ENCODE results near the gene DOCK7.
"Not testable (repeated sequence)": the region's sequence is repeated elsewhere in the genome, so short reads cannot be mapped to it uniquely, and the experiment has no call there.

Gene DOCK7

GRCh38 chr1:62590255-62590969 lies 97.8 kb downstream of the DOCK7 start:
- H3K36me3 ChIP-seq: no peaks in the 10 kb centered on the region
- no peaks in the 10 kb centered on the region for H3K9me3 ChIP-seq
- no peak overlapping the region for H3K4me3 ChIP-seq (ENCODE audit: low read depth, low read length)
- TF ChIP-seq, protein P1, sequence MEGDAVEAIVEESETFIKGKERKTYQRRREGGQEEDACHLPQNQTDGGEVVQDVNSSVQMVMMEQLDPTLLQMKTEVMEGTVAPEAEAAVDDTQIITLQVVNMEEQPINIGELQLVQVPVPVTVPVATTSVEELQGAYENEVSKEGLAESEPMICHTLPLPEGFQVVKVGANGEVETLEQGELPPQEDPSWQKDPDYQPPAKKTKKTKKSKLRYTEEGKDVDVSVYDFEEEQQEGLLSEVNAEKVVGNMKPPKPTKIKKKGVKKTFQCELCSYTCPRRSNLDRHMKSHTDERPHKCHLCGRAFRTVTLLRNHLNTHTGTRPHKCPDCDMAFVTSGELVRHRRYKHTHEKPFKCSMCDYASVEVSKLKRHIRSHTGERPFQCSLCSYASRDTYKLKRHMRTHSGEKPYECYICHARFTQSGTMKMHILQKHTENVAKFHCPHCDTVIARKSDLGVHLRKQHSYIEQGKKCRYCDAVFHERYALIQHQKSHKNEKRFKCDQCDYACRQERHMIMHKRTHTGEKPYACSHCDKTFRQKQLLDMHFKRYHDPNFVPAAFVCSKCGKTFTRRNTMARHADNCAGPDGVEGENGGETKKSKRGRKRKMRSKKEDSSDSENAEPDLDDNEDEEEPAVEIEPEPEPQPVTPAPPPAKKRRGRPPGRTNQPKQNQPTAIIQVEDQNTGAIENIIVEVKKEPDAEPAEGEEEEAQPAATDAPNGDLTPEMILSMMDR (IDR thresholded peaks at IDR 0.05; ENCODE audit: low read depth, low read length): no peak
- no peak for DNase-seq
- H3K4me1 ChIP-seq: no peaks in the 10 kb centered on the region
- H3K27me3 ChIP-seq: no peaks in the 10 kb centered on the region

DNA sequence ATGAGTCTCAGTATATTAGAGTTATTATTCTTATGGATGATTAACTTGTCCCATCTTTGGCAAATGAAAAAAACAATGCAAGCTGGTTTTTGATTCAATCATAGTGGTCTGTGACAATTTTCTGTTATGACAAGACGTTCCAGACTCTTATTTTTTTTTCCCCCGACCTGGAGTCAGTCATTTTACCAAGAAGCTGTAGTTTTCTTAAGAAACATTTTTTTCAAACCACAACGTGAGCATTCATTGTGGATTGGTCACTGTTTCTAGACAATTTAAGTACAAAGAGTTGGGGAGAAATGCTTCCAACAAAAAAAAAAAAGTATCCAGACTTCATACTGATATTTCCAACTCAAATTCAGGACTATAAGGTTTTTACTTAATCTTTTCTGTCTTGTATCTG lies 98.9 kb downstream of the DOCK7 start:
- no peak for DNase-seq
- H3K4me3 ChIP-seq (ENCODE audit: low read depth, low read length): no peak overlapping the region
- H3K36me3 ChIP-seq: no peaks in the 10 kb centered on the region
- H3K27me3 ChIP-seq: no peaks in the 10 kb centered on the region
- no peaks in the 10 kb centered on the region for H3K4me1 ChIP-seq
- TF ChIP-seq, protein P1 (IDR thresholded peaks at IDR 0.05; ENCODE audit: low read depth, low read length): no peak
- no peaks in the 10 kb centered on the region for H3K9me3 ChIP-seq

DNA sequence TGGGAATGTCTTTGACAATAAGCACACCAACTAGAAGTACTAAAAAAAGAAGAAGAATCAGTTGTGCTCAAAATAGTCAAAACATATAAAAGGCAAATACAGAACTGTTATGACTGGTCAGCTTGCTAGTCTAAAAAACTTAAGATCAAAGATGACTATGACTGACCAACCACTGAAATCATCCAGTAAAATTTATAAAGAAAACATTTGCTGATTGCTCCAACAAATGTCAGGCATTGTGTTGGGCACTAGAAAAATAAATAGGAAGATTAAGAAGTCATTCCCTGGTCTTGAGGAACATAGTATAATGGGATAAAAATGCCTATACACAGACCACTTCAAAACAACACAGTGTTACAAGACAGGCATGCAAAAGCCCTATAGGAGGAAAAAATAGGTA lies 100.2 kb downstream of the DOCK7 start:
- Histone ChIP-seq H3K36me3 (no peaks in the 10 kb centered on the region), H3K4me1 (no peaks in the 10 kb centered on the region), H3K4me3 (ENCODE audit: low read depth, low read length) (no peak overlapping the region), H3K9me3 (no peaks in the 10 kb centered on the region), H3K27me3 (no peaks in the 10 kb centered on the region)
- DNase-seq: no peak
- TF ChIP-seq, protein P1 (IDR thresholded peaks at IDR 0.05; ENCODE audit: low read depth, low read length): no peak

DNA sequence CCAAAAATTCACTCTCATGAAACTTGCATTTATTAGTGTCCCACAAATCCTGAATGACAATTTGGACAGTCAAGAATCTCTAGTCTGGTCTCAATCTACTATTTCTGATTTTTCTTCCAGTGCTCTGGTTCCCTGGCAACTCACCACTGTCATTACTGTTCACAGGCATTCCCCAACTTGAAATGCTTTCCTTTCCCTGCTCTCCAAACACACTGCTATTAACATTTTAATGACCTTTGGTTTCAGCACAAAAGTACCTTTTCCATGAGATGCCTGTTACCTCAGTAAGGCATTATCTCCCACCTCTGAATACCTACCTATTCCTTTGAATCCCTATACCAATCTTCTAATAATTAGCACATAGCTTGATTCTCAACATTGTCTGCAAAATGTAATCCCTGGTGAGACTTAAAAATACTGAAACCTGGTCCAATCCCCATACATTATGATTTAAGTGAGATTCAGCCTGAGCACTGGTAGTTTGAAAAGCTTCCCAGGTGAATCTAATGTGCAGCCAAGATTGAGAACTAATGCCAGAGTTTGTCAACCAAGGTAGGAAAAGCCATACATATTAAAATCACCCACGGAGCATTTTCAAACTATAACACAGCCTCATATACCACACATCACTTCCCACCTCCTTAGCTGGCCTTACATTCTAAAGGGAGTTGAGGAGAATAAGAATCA lies 102.6 kb downstream of the DOCK7 start:
- Histone ChIP-seq H3K27me3 (no peaks in the 10 kb centered on the region), H3K4me1 (no peaks in the 10 kb centered on the region), H3K36me3 (no peaks in the 10 kb centered on the region), H3K9me3 (no peaks in the 10 kb centered on the region), H3K4me3 (ENCODE audit: low read depth, low read length) (no peak overlapping the region)
- TF ChIP-seq, protein P1 (IDR thresholded peaks at IDR 0.05; ENCODE audit: low read depth, low read length): no peak
- DNase-seq: no peak

GRCh38 chr1:62573675-62574074 lies 114.5 kb downstream of the DOCK7 start:
- no peaks in the 10 kb centered on the region for H3K9me3 ChIP-seq
- no peaks in the 10 kb centered on the region for H3K36me3 ChIP-seq
- no peaks in the 10 kb centered on the region for H3K27me3 ChIP-seq
- no peak overlapping the region for H3K4me3 ChIP-seq (ENCODE audit: low read depth, low read length)
- no peak for DNase-seq
- TF ChIP-seq, protein P1 (IDR thresholded peaks at IDR 0.05; ENCODE audit: low read depth, low read length): no peak
- H3K4me1 ChIP-seq: no peaks in the 10 kb centered on the region

DNA sequence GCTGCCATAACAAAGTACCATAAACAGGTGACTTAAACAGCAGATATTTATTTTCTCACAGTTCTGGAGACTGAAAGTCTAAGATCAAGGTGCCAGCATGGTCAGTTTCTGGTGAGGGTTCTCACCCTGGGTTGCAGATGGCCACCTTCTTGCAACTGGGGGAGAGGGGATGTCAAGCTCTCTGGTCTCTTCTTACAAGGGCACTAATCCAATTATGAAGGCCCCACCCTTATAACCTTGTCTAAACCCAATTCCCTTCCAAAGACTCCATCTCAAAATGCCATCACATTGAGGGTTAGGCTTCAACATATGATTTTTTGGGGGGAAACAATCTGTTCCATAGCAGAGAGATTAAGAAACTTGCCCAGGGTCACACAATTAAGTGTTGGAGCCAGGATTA lies 115.7 kb downstream of the DOCK7 start:
- Histone ChIP-seq H3K27me3 (no peaks in the 10 kb centered on the region), H3K4me1 (no peaks in the 10 kb centered on the region), H3K4me3 (ENCODE audit: low read depth, low read length) (no peak overlapping the region), H3K36me3 (no peaks in the 10 kb centered on the region), H3K9me3 (no peaks in the 10 kb centered on the region)
- no peak for DNase-seq
- TF ChIP-seq, protein P1 (IDR thresholded peaks at IDR 0.05; ENCODE audit: low read depth, low read length): no peak

- not testable (repeated sequence) for H3K9me3 ChIP-seq; DNase-seq; H3K4me1 ChIP-seq; H3K27me3 ChIP-seq; H3K36me3 ChIP-seq; H3K4me3 ChIP-seq (ENCODE audit: low read depth, low read length)
These were observed 116.7 kb downstream of the DOCK7 start for GRCh38 chr1:62571517-62571916.

- H3K9me3 ChIP-seq, H3K27me3 ChIP-seq: not testable (repeated sequence)
These were observed 120.3 kb downstream of the DOCK7 start for GRCh38 chr1:62567926-62568325.

DNA sequence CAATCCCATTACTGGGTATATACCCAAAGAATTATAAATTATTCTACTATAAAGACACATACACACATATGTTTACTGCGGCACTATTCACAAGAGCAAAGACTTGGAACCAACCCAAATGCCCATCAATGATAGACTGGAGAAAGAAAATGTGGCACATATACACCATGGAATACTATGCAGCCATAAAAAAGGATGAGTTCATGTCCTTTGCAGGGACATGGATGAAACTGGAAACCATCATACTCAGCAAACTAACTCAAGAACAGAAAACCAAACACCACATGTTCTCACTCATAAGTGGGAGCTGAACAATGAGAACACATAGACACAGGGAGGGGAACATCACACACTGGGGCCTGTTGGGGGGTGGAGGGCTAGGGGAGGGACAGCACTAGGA lies 121.0 kb downstream of the DOCK7 start:
- not testable (repeated sequence) for H3K27me3 ChIP-seq; H3K36me3 ChIP-seq; H3K4me3 ChIP-seq (ENCODE audit: low read depth, low read length); H3K9me3 ChIP-seq; H3K4me1 ChIP-seq; DNase-seq

More at GRCh38 chr1:62567926-62568325, 120.3 kb downstream of the DOCK7 start:
- H3K4me3 ChIP-seq (ENCODE audit: low read depth, low read length); DNase-seq; H3K36me3 ChIP-seq; H3K4me1 ChIP-seq: not testable (repeated sequence)
